Upper lobe of right lung (tissue), 1 donor: ENCODE data around the gene MET. TPM values are rescaled to one million over a fixed set of nuclear protein-coding genes. Genes with fewer than 3 reads are reported as not detected.

ENCODE experiments used
- ATAC-seq: fragments of 200-7000 bp; cut with Tn5 transposase; one replicate; pipeline ENCODE4 v1.9.1; 2020; ENCODE audit warnings: mild to moderate bottlenecking, moderate library complexity
- DNase-seq: peaks from one replicate; pipeline ENCODE4 v3.0.0-alpha.2; 2020
- H3K27ac ChIP-seq: fragments of 200-600 bp; one replicate; pipeline ENCODE4 v1.8.0; 2022
- H3K27me3 ChIP-seq: fragments of 200-600 bp; one replicate; pipeline ENCODE4 v1.8.0; 2022; ENCODE audit warnings: mild to moderate bottlenecking
- H3K36me3 ChIP-seq: fragments of 200-600 bp; one replicate; pipeline ENCODE4 v1.8.0; 2022
- H3K4me1 ChIP-seq: fragments of 200-600 bp; one replicate; pipeline ENCODE4 v1.8.0; 2022
- H3K4me3 ChIP-seq: fragments of 200-600 bp; one replicate; pipeline ENCODE4 v1.8.0; 2022; ENCODE audit warnings: mild to moderate bottlenecking
- H3K9me3 ChIP-seq: fragments of 200-600 bp; one replicate; pipeline ENCODE4 v1.8.0; 2022
- CTCF ChIP-seq: fragments of 200-600 bp; IDR thresholded peaks from one replicate; pipeline ENCODE4 v1.8.0; 2022; ENCODE audit warnings: antibody characterized with exemption
- intact Hi-C: fragments of 100-400 bp; cut with DNase I; formaldehyde crosslinking; loops from one replicate; pipeline ENCODE4 v1.11.0; 2022
- total RNA-seq: library from RNA; stranded (reverse); fragmentation: NEBNext Ultra II Directional; extraction: Animal tissue kit (Norgen Biotek cat#: 25700); gene quantifications from one replicate; pipeline ENCODE4 v1.2.1, GENCODE V29; 2021
- donor health status: DM: no; HTN: yes; CAD: no; lungs with severe emphysema.

MET gene
- total RNA-seq, 1 donor from 2014 or later: 69.6 TPM

- Histone ChIP-seq H3K36me3 (no peaks in the 10 kb centered on the region), H3K27me3 (no peaks in the 10 kb centered on the region), H3K27ac (no peak overlapping the region), H3K9me3 (no peaks in the 10 kb centered on the region), H3K4me3 (no peak overlapping the region), H3K4me1 (no peaks in the 10 kb centered on the region)
- ATAC-seq (no peak), DNase-seq (no peak)
- intact Hi-C loops: no loop called here
- no peak for TF ChIP-seq CTCF
Measured at GRCh38 chr7:116790025-116790424, 118.0 kb downstream of the MET start.

GRCh38 chr7:116792813-116793212 is 120.8 kb downstream of the MET start:
- intact Hi-C loops: no loop called here
- Histone ChIP-seq H3K27me3 (no peaks in the 10 kb centered on the region), H3K9me3 (no peaks in the 10 kb centered on the region), H3K36me3 (no peaks in the 10 kb centered on the region), H3K27ac (no peak overlapping the region), H3K4me3 (no peak overlapping the region), H3K4me1 (no peaks in the 10 kb centered on the region)
- TF ChIP-seq CTCF: no peak
- DNase-seq (no peak), ATAC-seq (no peak)

GRCh38 chr7:116793795-116794340 is 121.9 kb downstream of the MET start:
- Histone ChIP-seq H3K36me3 (no peaks in the 10 kb centered on the region), H3K27ac (no peak overlapping the region), H3K27me3 (no peaks in the 10 kb centered on the region), H3K4me1 (no peaks in the 10 kb centered on the region), H3K4me3 (no peak overlapping the region), H3K9me3 (no peaks in the 10 kb centered on the region)
- intact Hi-C loops: no loop called here
- no peak for ATAC-seq
- TF ChIP-seq CTCF: no peak
- DNase-seq: no peak

GRCh38 chr7:116796471-116796870 is 124.5 kb downstream of the MET start:
- ATAC-seq: no peak
- intact Hi-C loops: no loop called here

GRCh38 chr7:116797612-116798011 is 125.6 kb downstream of the MET start:
- TF ChIP-seq CTCF: no peak
- Histone ChIP-seq H3K36me3 (no peaks in the 10 kb centered on the region), H3K4me3 (no peak overlapping the region), H3K9me3 (no peaks in the 10 kb centered on the region), H3K27ac (no peak overlapping the region), H3K4me1 (peaks cover 7% of the 10 kb centered on the region), H3K27me3 (no peaks in the 10 kb centered on the region)
- no peak for DNase-seq
- ATAC-seq: no peak
- intact Hi-C loops: no loop called here

More at GRCh38 chr7:116796471-116796870, 124.5 kb downstream of the MET start:
- H3K4me3 ChIP-seq: no peak overlapping the region
- no peak overlapping the region for H3K27ac ChIP-seq
- no peaks in the 10 kb centered on the region for H3K4me1 ChIP-seq
- H3K36me3 ChIP-seq: no peaks in the 10 kb centered on the region
- no peaks in the 10 kb centered on the region for H3K9me3 ChIP-seq
- H3K27me3 ChIP-seq: no peaks in the 10 kb centered on the region
- no peak for TF ChIP-seq CTCF
- DNase-seq: no peak

- H3K27me3 ChIP-seq: no peaks in the 10 kb centered on the region
- H3K4me1 ChIP-seq: peaks cover 11% of the 10 kb centered on the region
- no peak overlapping the region for H3K4me3 ChIP-seq
- no peak for ATAC-seq
- intact Hi-C loops: no loop called here
- no peaks in the 10 kb centered on the region for H3K36me3 ChIP-seq
- no peak overlapping the region for H3K27ac ChIP-seq
- no peaks in the 10 kb centered on the region for H3K9me3 ChIP-seq
- TF ChIP-seq CTCF: no peak
- no peak for DNase-seq
Measured at GRCh38 chr7:116798232-116798631, 126.2 kb downstream of the MET start.
